SK-N-SH (cell line): ENCODE results near the gene PKP1.

Source experiments
- EZH2phosphoT487 ChIP-seq: fragments of 200-600 bp; sonication (generic); IDR thresholded peaks from 2 replicates; pipeline ENCODE4 v1.6.1; 2017; ENCODE audit warnings: low read depth, mixed run types, mild to moderate bottlenecking, antibody characterized with exemption, moderate library complexity, borderline replicate concordance
- FOXM1 ChIP-seq: IDR thresholded peaks from 2 replicates; pipeline ENCODE4 v1.4.0; 2012; ENCODE audit warnings: low read depth, mild to moderate bottlenecking
- GABPA ChIP-seq: IDR thresholded peaks from 2 replicates; pipeline ENCODE4 v1.4.0; 2012; ENCODE audit warnings: low read depth, mild to moderate bottlenecking
- JUND ChIP-seq: IDR thresholded peaks from 2 replicates; pipeline ENCODE4 v1.4.0; 2012
- RAD21 ChIP-seq: IDR thresholded peaks from 2 replicates; pipeline ENCODE4 v1.6.1; 2012; ENCODE audit warnings: mild to moderate bottlenecking, low read length
- RXRA ChIP-seq: IDR thresholded peaks from 2 replicates; pipeline ENCODE4 v1.4.0; 2012; ENCODE audit warnings: low read depth, mild to moderate bottlenecking, borderline replicate concordance
- SIN3A ChIP-seq: IDR thresholded peaks from 2 replicates; pipeline ENCODE4 v1.6.1; 2012; ENCODE audit warnings: low read depth, mild to moderate bottlenecking, low read length, moderate library complexity, borderline replicate concordance
- SMC3 ChIP-seq: IDR thresholded peaks from 2 replicates; pipeline ENCODE4 v1.6.1; 2012; ENCODE audit warnings: low read depth, low read length, improper control_type of control experiment
- TCF12 ChIP-seq: IDR thresholded peaks from 2 replicates; pipeline ENCODE4 v1.4.0; 2012
- YY1 ChIP-seq: IDR thresholded peaks from 2 replicates; pipeline ENCODE4 v1.4.0; 2012; ENCODE audit warnings: low read depth, mild to moderate bottlenecking
- TF ChIP-seq, protein P1 (sequence below): IDR thresholded peaks from 2 replicates; pipeline ENCODE4 v1.4.0; 2012; ENCODE audit warnings: low read depth, borderline replicate concordance
- TF ChIP-seq, protein P2 (sequence below): fragments of 200-600 bp; sonication (generic); IDR thresholded peaks from 2 replicates; pipeline ENCODE4 v1.6.1; 2017; ENCODE audit warnings: antibody characterized with exemption, mild to moderate bottlenecking, moderate library complexity

GRCh38 chr1:201276891-201277290 lies 6.4 kb upstream of the PKP1 start:
- TF ChIP-seq, protein P1, sequence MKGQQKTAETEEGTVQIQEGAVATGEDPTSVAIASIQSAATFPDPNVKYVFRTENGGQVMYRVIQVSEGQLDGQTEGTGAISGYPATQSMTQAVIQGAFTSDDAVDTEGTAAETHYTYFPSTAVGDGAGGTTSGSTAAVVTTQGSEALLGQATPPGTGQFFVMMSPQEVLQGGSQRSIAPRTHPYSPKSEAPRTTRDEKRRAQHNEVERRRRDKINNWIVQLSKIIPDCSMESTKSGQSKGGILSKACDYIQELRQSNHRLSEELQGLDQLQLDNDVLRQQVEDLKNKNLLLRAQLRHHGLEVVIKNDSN, result no peak
- TF ChIP-seq RAD21 (no peak), SMC3 (no peak), EZH2phosphoT487 (no peak), FOXM1 (no peak), JUND (no peak), TCF12 (no peak), GABPA (no peak), SIN3A (no peak), YY1 (no peak), RXRA (no peak)
- TF ChIP-seq, protein P2, sequence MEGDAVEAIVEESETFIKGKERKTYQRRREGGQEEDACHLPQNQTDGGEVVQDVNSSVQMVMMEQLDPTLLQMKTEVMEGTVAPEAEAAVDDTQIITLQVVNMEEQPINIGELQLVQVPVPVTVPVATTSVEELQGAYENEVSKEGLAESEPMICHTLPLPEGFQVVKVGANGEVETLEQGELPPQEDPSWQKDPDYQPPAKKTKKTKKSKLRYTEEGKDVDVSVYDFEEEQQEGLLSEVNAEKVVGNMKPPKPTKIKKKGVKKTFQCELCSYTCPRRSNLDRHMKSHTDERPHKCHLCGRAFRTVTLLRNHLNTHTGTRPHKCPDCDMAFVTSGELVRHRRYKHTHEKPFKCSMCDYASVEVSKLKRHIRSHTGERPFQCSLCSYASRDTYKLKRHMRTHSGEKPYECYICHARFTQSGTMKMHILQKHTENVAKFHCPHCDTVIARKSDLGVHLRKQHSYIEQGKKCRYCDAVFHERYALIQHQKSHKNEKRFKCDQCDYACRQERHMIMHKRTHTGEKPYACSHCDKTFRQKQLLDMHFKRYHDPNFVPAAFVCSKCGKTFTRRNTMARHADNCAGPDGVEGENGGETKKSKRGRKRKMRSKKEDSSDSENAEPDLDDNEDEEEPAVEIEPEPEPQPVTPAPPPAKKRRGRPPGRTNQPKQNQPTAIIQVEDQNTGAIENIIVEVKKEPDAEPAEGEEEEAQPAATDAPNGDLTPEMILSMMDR, result no peak
